ENCODE results near the gene THRB.

The THRB gene

DNA sequence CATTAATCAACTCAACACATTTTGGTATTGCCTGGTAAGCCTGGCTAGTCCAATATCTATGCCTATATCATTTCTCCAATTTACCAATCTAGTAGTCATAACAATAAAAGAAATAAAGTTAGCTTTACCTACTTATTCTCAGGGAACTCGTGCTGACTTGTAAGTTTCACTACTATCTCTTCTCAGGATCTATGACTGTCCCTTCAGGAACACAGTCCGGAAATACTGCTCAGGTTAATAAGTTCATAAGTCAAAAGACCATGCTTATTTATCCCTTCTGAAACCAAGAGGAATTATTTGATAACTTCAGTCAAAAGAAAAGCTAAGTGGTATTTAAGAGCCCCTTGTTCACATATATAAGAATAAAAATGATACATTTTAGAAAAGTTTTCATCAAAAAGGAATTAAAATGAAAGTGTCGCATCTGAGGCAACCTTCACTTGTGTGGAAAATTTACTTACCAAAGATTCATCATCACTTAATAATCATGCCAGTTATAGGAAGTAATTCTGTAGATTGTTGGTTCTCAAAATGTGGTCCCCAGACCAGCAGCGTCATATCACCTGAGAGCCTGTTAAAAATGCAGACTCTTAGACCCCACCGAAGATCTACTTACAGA lies 15.5 kb upstream of the THRB start:
- H3K9me3 Mint-ChIP-seq, result no peaks in the 10 kb centered on the region
- no peaks in the 10 kb centered on the region for H3K36me3 Mint-ChIP-seq (ENCODE audit: low read depth)
- peaks cover 4% of the 10 kb centered on the region for H3K4me1 Mint-ChIP-seq
- no peak for DNase-seq
- peaks cover 6% of the 10 kb centered on the region for H3K27me3 Mint-ChIP-seq (ENCODE audit: low read depth, poor library complexity)
- TF ChIP-seq, protein P1, sequence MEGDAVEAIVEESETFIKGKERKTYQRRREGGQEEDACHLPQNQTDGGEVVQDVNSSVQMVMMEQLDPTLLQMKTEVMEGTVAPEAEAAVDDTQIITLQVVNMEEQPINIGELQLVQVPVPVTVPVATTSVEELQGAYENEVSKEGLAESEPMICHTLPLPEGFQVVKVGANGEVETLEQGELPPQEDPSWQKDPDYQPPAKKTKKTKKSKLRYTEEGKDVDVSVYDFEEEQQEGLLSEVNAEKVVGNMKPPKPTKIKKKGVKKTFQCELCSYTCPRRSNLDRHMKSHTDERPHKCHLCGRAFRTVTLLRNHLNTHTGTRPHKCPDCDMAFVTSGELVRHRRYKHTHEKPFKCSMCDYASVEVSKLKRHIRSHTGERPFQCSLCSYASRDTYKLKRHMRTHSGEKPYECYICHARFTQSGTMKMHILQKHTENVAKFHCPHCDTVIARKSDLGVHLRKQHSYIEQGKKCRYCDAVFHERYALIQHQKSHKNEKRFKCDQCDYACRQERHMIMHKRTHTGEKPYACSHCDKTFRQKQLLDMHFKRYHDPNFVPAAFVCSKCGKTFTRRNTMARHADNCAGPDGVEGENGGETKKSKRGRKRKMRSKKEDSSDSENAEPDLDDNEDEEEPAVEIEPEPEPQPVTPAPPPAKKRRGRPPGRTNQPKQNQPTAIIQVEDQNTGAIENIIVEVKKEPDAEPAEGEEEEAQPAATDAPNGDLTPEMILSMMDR (IDR thresholded peaks at IDR 0.05), result no peak
- H3K27ac Mint-ChIP-seq, result no peak overlapping the region
- H3K4me3 Mint-ChIP-seq, result no peak overlapping the region

DNA sequence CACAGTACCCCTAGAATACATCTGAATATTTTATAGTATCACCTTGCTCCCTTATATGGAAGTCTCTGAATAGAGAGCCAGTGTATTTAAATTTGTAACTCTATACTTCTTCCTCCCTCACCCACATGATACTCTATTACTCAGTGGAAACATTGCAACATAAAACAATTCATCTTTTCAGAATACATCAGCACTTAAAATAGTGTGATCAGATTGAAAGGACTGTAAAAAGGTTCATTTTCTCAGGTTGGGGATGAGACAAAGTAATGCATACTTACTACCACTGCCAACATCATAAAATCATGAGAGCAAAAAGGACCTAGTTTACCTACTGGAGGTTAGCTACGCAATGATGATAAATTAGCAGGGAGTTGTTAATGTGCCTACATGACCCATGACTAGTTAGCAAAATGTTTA lies 13.8 kb upstream of the THRB start:
- TF ChIP-seq, protein P1 (IDR thresholded peaks at IDR 0.05), result no peak
- Mint-ChIP-seq H3K27me3 (ENCODE audit: low read depth, poor library complexity) (peaks cover 4% of the 10 kb centered on the region), H3K27ac (no peak overlapping the region), H3K9me3 (no peaks in the 10 kb centered on the region), H3K4me1 (peaks cover 4% of the 10 kb centered on the region), H3K4me3 (no peak overlapping the region), H3K36me3 (ENCODE audit: low read depth) (no peaks in the 10 kb centered on the region)
- DNase-seq, result no peak

- peaks cover 4% of the 10 kb centered on the region for H3K27me3 Mint-ChIP-seq (ENCODE audit: low read depth, poor library complexity)
- no peaks in the 10 kb centered on the region for H3K36me3 Mint-ChIP-seq (ENCODE audit: low read depth)
- no peak for DNase-seq
- peaks cover 4% of the 10 kb centered on the region for H3K4me1 Mint-ChIP-seq
- no peak overlapping the region for H3K27ac Mint-ChIP-seq
- no peak overlapping the region for H3K4me3 Mint-ChIP-seq
- H3K9me3 Mint-ChIP-seq, result no peaks in the 10 kb centered on the region
- TF ChIP-seq, protein P1 (IDR thresholded peaks at IDR 0.05), result no peak
These were observed 13.2 kb upstream of the THRB start for GRCh38 chr3:24507776-24508422.

DNA sequence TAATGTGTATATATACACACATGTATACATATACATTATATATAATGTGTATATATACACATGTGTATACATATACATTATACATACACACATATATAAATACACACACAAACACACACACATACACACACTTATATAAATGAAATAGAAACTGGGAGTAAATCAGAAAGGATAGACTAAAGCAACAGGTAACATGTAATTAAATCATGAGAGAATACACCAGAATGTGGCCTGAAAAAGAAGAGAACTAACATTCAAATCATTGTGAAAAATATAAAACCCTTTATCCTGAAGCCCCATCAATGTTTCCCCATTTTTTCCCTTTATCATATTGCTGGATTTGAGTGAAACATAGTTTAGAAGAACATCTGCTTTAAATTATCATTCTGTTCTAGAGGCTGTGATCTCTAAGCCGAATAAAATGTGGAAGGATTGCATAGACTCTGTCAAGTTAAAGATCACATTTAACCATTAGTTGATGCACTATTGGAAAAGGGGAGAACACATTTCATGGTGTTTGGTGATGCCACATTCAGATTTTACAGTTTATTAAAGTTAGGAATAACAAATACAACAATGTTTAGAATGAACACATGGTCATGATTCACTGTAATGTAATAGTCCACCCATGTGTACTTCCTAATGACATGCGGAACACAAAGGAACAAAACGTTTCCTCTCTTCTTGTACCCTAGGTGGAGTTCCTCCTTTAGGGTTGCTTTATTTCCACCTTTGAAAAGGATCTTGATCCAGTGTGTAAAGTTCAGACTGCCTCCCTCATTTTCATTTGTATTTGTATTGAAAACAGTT lies 12.5 kb upstream of the THRB start:
- Mint-ChIP-seq H3K27me3 (ENCODE audit: low read depth, poor library complexity) (peaks cover 4% of the 10 kb centered on the region), H3K36me3 (ENCODE audit: low read depth) (no peaks in the 10 kb centered on the region), H3K4me3 (no peak overlapping the region), H3K9me3 (no peaks in the 10 kb centered on the region), H3K27ac (no peak overlapping the region), H3K4me1 (peaks cover 4% of the 10 kb centered on the region)
- no peak for DNase-seq
- TF ChIP-seq, protein P1 (IDR thresholded peaks at IDR 0.05), result no peak

DNA sequence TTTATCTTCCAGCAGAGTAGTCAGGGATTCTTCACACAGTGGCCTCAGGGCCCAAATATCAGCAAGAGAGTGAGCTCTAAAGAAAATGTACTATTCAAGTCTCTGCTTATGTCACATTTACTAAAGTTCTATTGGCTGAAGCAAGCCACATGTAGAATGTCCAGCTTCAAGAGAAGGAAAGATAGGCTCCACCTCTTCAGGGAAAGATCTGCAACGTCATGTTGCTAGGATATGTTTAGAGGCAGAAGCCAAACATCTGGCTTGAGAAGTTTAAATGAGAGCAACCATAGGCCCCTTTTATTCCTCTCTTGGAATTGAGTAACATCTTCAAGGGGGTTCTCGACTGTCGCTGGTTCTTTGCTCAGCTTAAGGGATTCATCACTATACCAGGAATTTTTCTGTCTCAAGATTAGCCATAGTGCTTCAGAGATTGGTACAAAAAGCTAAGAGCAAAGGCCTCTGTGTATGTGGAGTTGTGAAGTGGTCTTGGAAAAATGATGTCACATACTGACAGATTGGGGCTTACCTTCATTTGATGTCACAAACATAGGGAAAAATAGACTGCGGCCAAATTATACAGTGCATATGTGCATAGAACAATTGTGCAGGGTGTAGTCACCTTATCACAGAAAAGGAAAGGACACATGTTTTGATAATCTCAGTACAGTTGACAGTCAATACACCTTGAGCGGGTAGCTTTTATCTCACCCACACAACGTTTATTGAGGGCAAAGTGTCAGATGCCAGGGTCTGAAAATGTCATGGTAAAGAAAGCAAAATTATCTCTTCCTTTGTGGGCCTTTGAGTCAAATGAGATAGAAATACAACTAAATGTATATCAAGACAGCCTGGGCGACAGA lies 11.3 kb upstream of the THRB start:
- Mint-ChIP-seq H3K4me3 (no peak overlapping the region), H3K27ac (no peak overlapping the region), H3K4me1 (peaks cover 4% of the 10 kb centered on the region), H3K36me3 (ENCODE audit: low read depth) (no peaks in the 10 kb centered on the region), H3K9me3 (no peaks in the 10 kb centered on the region), H3K27me3 (ENCODE audit: low read depth, poor library complexity) (peaks cover 4% of the 10 kb centered on the region)
- no peak for DNase-seq
- TF ChIP-seq, protein P1 (IDR thresholded peaks at IDR 0.05), result no peak
